MG63 (cell line): ENCODE measurements around the gene PTCRA. TPM values are rescaled to one million over a fixed set of nuclear protein-coding genes. Genes with fewer than 3 reads are reported as not detected.

Experiments used
- total RNA-seq: library from RNA; depleted of rRNA; stranded (reverse); fragments of >200 nt; shearing (Covaris generic); gene quantifications from 2 replicates; pipeline ENCODE4 v1.2.3, GENCODE V29; 2014; ENCODE audit warnings: low replicate concordance; rRNA removed

PTCRA gene
- total RNA-seq, 1 experiment from 2014 or later, result not detected

Other genes with a start within 250 kb of the PTCRA start
- not detected in 2 replicates for gene PRPH2, start 193.5 kb upstream of the PTCRA start, total RNA-seq
- 29.2 and 37.5 TPM in 2 replicates for gene TBCC, start 169.9 kb upstream of the PTCRA start, total RNA-seq
- gene BICRAL, start 134.0 kb upstream of the PTCRA start, total RNA-seq, result 0.40 and 2.3 TPM in 2 replicates
- gene RPL7L1, start 36.4 kb upstream of the PTCRA start, total RNA-seq, result 73.0 and 90.1 TPM in 2 replicates
- gene CNPY3, start 13.4 kb downstream of the PTCRA start, total RNA-seq, result 25.2 and 27.2 TPM in 2 replicates
- gene GNMT, start 44.7 kb downstream of the PTCRA start, total RNA-seq, result not detected in 2 replicates
- 17.7 and 33.5 TPM in 2 replicates for gene PEX6, start 63.1 kb downstream of the PTCRA start, total RNA-seq
- gene PPP2R5D, start 68.5 kb downstream of the PTCRA start, total RNA-seq, result 27.4 and 37.3 TPM in 2 replicates
- gene MEA1, start 97.9 kb downstream of the PTCRA start, total RNA-seq, result 62.9 and 75.6 TPM in 2 replicates
- gene KLHDC3, start 98.2 kb downstream of the PTCRA start, total RNA-seq, result 34.4 and 51.7 TPM in 2 replicates
- 45.4 and 73.7 TPM in 2 replicates for gene RRP36, start 105.6 kb downstream of the PTCRA start, total RNA-seq
- gene CUL7, start 137.8 kb downstream of the PTCRA start, total RNA-seq, result 7.6 and 10.8 TPM in 2 replicates
- 31.0 and 54.7 TPM in 2 replicates for gene MRPL2, start 143.4 kb downstream of the PTCRA start, total RNA-seq
- 16.6 and 44.3 TPM in 2 replicates for gene KLC4, start 143.6 kb downstream of the PTCRA start, total RNA-seq
- 45.0 and 57.3 TPM in 2 replicates for gene PTK7, start 160.3 kb downstream of the PTCRA start, total RNA-seq